KMS-11 (cell line): ENCODE measurements around the gene HELZ.
"Not testable (repeated sequence)": the region's sequence is repeated elsewhere in the genome, so short reads cannot be mapped to it uniquely, and the experiment has no call there.

Experiments
- H2AFZ ChIP-seq: fragments of 200-600 bp; sonication (generic); 2 replicates; pipeline ENCODE4 v1.6.1; 2016; ENCODE audit warnings: antibody characterized with exemption, mixed run types, low read depth
- H3K27ac ChIP-seq: fragments of 200-600 bp; sonication (generic); 2 replicates; pipeline ENCODE4 v1.6.1; 2016; ENCODE audit warnings: mild to moderate bottlenecking, mixed run types
- H3K27me3 ChIP-seq: fragments of 200-600 bp; sonication (generic); 2 replicates; pipeline ENCODE4 v1.6.1; 2017; ENCODE audit warnings: mild to moderate bottlenecking, low read depth, mixed run types, moderate library complexity; ENCODE audit not compliant: insufficient read depth
- H3K36me3 ChIP-seq: fragments of 200-600 bp; sonication (generic); 2 replicates; pipeline ENCODE4 v1.6.1; 2017; ENCODE audit warnings: mild to moderate bottlenecking, mixed run types; ENCODE audit not compliant: insufficient read depth
- H3K4me1 ChIP-seq: fragments of 200-600 bp; sonication (generic); 2 replicates; pipeline ENCODE4 v1.6.1; 2016; ENCODE audit warnings: mild to moderate bottlenecking, low read depth, mixed run types; ENCODE audit not compliant: poor library complexity, severe bottlenecking
- H3K4me2 ChIP-seq: fragments of 200-600 bp; sonication (generic); 2 replicates; pipeline ENCODE4 v1.7.0; 2016; ENCODE audit warnings: mild to moderate bottlenecking, mixed run types
- H3K4me3 ChIP-seq: fragments of 200-600 bp; sonication (generic); IDR thresholded peaks from 2 replicates; pipeline ENCODE4 v1.6.1; 2017; ENCODE audit warnings: low read depth, low read length, mixed read lengths; ENCODE audit not compliant: insufficient read depth
- H3K79me2 ChIP-seq: fragments of 200-600 bp; sonication (generic); 2 replicates; pipeline ENCODE4 v1.6.1; 2016; ENCODE audit warnings: low read depth, mixed run types; ENCODE audit not compliant: insufficient read depth
- H3K9ac ChIP-seq: fragments of 200-600 bp; sonication (generic); 2 replicates; pipeline ENCODE4 v1.6.1; 2016; ENCODE audit warnings: mild to moderate bottlenecking, mixed run types
- H4K20me1 ChIP-seq: fragments of 200-600 bp; sonication (generic); 2 replicates; pipeline ENCODE4 v1.6.1; 2016; ENCODE audit warnings: mild to moderate bottlenecking, mixed run types; ENCODE audit not compliant: insufficient read depth
- TF ChIP-seq, protein P1 (sequence below): fragments of 200-600 bp; sonication (generic); conservative IDR thresholded peaks from 2 replicates; pipeline ENCODE4 v1.6.1; 2017; ENCODE audit warnings: low read depth, mild to moderate bottlenecking, antibody characterized with exemption, low read length, moderate library complexity, mixed read lengths

HELZ gene

DNA sequence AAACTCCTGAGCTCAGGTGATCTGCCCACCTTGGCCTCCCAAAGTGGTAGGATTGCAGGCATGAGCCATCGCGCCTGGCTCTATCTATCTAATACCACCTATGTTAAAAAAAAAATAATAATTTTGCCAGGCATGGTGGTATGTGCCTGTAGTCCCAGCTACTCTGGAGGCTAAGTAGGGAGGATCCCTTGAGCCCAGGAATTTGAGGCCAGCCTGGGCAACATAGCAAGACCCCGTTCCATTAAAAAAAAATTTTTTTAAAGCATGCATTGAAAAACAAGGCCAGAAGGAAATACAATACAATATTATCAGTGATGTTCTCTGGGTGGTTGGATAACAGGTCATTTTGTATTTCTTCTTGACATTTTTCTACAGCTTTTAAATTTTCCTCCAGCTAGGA, 45.2 kb upstream of the HELZ start:
- no peak overlapping the region for H2AFZ ChIP-seq
- H3K4me1 ChIP-seq, result no peaks in the 10 kb centered on the region
- TF ChIP-seq, protein P1, sequence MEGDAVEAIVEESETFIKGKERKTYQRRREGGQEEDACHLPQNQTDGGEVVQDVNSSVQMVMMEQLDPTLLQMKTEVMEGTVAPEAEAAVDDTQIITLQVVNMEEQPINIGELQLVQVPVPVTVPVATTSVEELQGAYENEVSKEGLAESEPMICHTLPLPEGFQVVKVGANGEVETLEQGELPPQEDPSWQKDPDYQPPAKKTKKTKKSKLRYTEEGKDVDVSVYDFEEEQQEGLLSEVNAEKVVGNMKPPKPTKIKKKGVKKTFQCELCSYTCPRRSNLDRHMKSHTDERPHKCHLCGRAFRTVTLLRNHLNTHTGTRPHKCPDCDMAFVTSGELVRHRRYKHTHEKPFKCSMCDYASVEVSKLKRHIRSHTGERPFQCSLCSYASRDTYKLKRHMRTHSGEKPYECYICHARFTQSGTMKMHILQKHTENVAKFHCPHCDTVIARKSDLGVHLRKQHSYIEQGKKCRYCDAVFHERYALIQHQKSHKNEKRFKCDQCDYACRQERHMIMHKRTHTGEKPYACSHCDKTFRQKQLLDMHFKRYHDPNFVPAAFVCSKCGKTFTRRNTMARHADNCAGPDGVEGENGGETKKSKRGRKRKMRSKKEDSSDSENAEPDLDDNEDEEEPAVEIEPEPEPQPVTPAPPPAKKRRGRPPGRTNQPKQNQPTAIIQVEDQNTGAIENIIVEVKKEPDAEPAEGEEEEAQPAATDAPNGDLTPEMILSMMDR, result no peak
- no peaks in the 10 kb centered on the region for H3K79me2 ChIP-seq
- no peaks in the 10 kb centered on the region for H3K27me3 ChIP-seq
- H3K27ac ChIP-seq, result no peak overlapping the region
- no peaks in the 10 kb centered on the region for H4K20me1 ChIP-seq
- H3K4me2 ChIP-seq, result no peak overlapping the region
- H3K9ac ChIP-seq, result no peak overlapping the region
- no peaks in the 10 kb centered on the region for H3K36me3 ChIP-seq
- no peak overlapping the region for H3K4me3 ChIP-seq

DNA sequence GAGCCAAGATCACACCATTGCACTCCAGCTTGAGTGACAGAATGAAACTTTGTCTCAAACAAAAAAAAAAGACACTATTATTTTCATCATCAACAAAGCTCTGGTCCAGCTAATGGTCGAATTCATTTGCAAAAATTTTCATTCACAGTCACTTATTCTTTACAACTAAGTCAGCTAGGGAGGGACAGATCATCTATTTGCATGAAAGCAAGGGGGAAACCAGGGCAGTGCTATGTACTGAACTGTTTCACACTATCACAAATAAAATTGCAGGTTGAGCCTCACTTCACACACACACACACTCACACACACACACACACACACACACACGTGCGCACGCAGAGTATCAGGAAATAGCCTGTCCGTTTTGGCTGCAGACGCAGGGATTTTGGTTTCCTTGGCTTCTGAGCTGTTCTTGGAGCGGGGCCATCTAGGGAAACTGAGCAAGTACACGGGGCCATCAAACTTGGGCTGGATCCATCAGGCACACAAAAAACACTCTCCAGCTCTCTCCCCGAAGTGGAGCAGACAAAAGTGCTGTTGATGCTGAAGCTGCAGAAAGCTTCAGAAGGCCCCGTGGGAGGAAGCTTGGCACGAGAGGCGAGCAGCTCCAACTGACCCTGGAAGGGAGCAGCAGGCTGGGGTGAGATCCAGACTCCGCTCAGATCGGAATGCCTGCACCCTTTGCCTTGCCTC, 44.3 kb upstream of the HELZ start:
- Histone ChIP-seq H2AFZ (no peak overlapping the region), H3K79me2 (no peaks in the 10 kb centered on the region), H3K9ac (no peak overlapping the region), H3K4me1 (no peaks in the 10 kb centered on the region), H4K20me1 (no peaks in the 10 kb centered on the region), H3K27ac (no peak overlapping the region), H3K36me3 (no peaks in the 10 kb centered on the region), H3K4me3 (no peak overlapping the region), H3K4me2 (no peak overlapping the region), H3K27me3 (no peaks in the 10 kb centered on the region)
- TF ChIP-seq, protein P1, result no peak

DNA sequence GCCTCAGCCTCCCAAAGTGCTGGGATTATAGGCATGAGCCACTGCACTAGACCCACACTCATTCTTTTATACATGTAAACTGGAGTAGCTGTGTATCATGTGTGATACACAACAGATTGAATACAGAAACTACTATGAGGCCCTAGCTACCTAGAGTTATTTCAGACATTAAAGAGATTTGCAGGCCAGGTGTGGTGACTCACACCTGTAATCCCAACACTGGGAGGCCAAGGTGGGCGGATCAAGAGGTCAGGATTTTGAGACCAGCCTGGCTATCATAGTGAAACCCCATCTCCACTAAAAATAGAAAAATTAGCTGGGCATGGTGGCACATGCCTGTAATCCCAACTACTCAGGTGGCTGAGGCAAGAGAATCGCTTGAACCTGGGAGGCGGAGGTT, 41.8 kb upstream of the HELZ start:
- H2AFZ ChIP-seq, H4K20me1 ChIP-seq, H3K4me2 ChIP-seq, H3K9ac ChIP-seq, H3K4me1 ChIP-seq, H3K36me3 ChIP-seq, H3K27me3 ChIP-seq, H3K79me2 ChIP-seq, H3K27ac ChIP-seq, H3K4me3 ChIP-seq: not testable (repeated sequence)

DNA sequence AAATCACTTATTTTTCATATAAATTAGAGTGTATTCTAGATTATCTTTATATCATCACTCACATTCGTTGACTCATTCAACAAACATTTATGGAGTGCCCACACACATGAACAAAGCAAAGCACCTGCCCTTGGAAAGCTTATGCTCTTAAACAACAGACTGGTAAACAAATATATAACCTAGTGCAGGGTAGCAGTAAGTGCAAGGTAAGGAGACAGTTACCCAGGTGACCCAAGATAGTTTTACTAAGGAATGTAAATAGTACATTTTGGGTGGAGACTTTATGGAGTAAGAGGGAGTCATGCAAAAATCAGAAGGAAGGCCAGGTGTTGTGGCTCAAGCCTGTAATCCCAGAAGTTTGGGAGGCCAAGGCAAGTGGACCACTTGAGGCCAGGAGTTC, 40.4 kb upstream of the HELZ start:
- H3K4me2 ChIP-seq, result no peak overlapping the region
- H3K79me2 ChIP-seq, result no peaks in the 10 kb centered on the region
- H2AFZ ChIP-seq, result no peak overlapping the region
- no peaks in the 10 kb centered on the region for H3K4me1 ChIP-seq
- TF ChIP-seq, protein P1, result no peak
- no peak overlapping the region for H3K9ac ChIP-seq
- H3K4me3 ChIP-seq, result no peak overlapping the region
- H3K36me3 ChIP-seq, result no peaks in the 10 kb centered on the region
- no peak overlapping the region for H3K27ac ChIP-seq
- H4K20me1 ChIP-seq, result no peaks in the 10 kb centered on the region
- H3K27me3 ChIP-seq, result no peaks in the 10 kb centered on the region

DNA sequence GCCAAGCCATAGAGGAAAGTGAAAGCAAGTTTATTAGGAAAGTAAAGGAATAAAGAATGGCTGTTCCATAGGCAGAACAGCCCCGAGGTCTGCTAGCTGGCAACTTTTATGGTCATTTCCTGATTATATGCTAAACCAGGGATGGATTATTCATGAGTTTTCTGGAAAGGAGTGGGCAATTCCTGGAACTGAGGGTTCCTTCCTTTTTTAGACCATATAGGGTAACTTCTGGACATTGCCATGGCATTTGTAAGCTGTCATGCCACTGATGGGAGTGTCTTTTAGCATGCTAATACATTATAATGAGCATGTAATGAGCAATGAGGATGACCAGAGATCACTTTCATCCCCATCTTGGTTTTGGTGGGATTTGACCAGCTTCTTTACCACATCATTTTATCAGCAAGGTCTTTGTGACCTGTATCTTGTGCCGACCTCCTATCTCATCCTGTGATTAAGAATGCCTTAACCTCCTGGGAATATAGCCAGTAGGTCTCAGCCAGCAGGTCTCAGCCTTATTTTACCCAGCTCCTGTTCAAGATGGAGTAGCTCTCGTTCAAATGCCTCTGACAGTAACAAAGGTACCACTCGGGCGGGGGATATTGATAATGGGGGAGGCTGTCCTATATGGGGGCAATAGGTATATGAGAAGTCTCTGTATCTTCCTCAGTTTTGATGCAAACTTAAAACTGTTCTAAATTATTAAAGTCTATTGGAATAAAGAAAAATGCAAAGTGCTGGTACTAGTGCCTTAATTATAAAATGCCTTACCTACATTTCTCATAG, 38.9 kb upstream of the HELZ start:
- Histone ChIP-seq H3K9ac (no peak overlapping the region), H3K4me3 (no peak overlapping the region), H2AFZ (no peak overlapping the region), H3K27ac (no peak overlapping the region), H3K4me2 (no peak overlapping the region), H3K27me3 (no peaks in the 10 kb centered on the region), H4K20me1 (no peaks in the 10 kb centered on the region), H3K79me2 (no peaks in the 10 kb centered on the region), H3K4me1 (no peaks in the 10 kb centered on the region), H3K36me3 (no peaks in the 10 kb centered on the region)
- TF ChIP-seq, protein P1, result no peak
